ENCODE measurements around the gene ID1. TPM values are rescaled to one million over a fixed set of nuclear protein-coding genes. Genes with fewer than 3 reads are reported as not detected.
A peak's percentile ranks its signal among the peaks of the same experiment; 100 is the strongest.

The ID1 gene
- total RNA-seq = 100 to 1,000 TPM; 169 to 245 TPM

- H3K36me3 ChIP-seq (replicated peaks in 1 of 2; ENCODE audit: insufficient read depth in 1 of 2, low read depth in 2 of 2) = no peaks in the 10 kb centered on the region
- no peaks in the 10 kb centered on the region for H3K9me3 ChIP-seq
- DNase-seq = peak; percentile 94 to 95 (median 94)
- peak within 1 kb of the TSS; percentile 68 to 82 (median 74) for H3K27ac ChIP-seq
- peaks cover 62% of the 10 kb centered on the region for H3K4me1 ChIP-seq
- 0 to 4% methylated on average over 27 to 70 of the region's 74 CpGs for WGBS, 2 donors
- H3K27me3 ChIP-seq = no peaks in the 10 kb centered on the region
- H3K4me3 ChIP-seq = peak within 1 kb of the TSS; percentile 31 to 51
- intact Hi-C loops (cut with DNase I) = no loop called here
- TF ChIP-seq CTCF (IDR thresholded peaks at IDR 0.05) (no peak), POLR2A (IDR thresholded peaks at IDR 0.05) (peak; percentile 89 to 98 (median 98))
- ATAC-seq = peak; percentile 83
Measured at GRCh38 chr20:31605031-31605901, at the start of gene ID1. Gene ID1, plus strand, starts transcription at chr20:31605289. Its CDS starts 99 bp downstream, at chr20:31605388.

GRCh38 chr20:31559704-31560093, 45.4 kb upstream of the ID1 start:
- DNase-seq (no peak), ATAC-seq (no peak)
- Histone ChIP-seq H3K27ac (no peak overlapping the region), H3K4me3 (no peak overlapping the region), H3K4me1 (no peaks in the 10 kb centered on the region), H3K36me3 (replicated peaks in 1 of 2; ENCODE audit: insufficient read depth in 1 of 2, low read depth in 2 of 2) (peaks cover 0 to 29% of the 10 kb centered on the region in 2 donors), H3K27me3 (no peaks in the 10 kb centered on the region), H3K9me3 (no peaks in the 10 kb centered on the region)
- 54 to 100% methylated on average over 1 to 2 of the region's 2 CpGs for WGBS, 2 donors
- no peak for TF ChIP-seq POLR2A (IDR thresholded peaks at IDR 0.05)
- TF ChIP-seq CTCF (IDR thresholded peaks at IDR 0.05) = no peak
- intact Hi-C loops (cut with DNase I) = no loop called here

- Histone ChIP-seq H3K4me1 (no peaks in the 10 kb centered on the region), H3K4me3 (no peak overlapping the region), H3K27me3 (no peaks in the 10 kb centered on the region), H3K9me3 (no peaks in the 10 kb centered on the region), H3K36me3 (replicated peaks in 1 of 2; ENCODE audit: insufficient read depth in 1 of 2, low read depth in 2 of 2) (peaks cover 0 to 26% of the 10 kb centered on the region in 2 donors), H3K27ac (peak overlapping the region in 2 of 4 donors; percentile 20 to 30)
- peak; percentile 69 to 72 (median 71) for DNase-seq
- TF ChIP-seq CTCF (IDR thresholded peaks at IDR 0.05) (peak; percentile 43 to 86 (median 74)), POLR2A (IDR thresholded peaks at IDR 0.05) (no peak)
- intact Hi-C loops (cut with DNase I) = no loop called here
- no peak for ATAC-seq
- 19 to 25% methylated on average over 6 of the region's 6 CpGs for WGBS, 2 donors
Measured at GRCh38 chr20:31560094-31560745, 44.9 kb upstream of the ID1 start.

- Histone ChIP-seq H3K27me3 (no peaks in the 10 kb centered on the region), H3K4me3 (no peak overlapping the region), H3K9me3 (no peaks in the 10 kb centered on the region), H3K4me1 (no peaks in the 10 kb centered on the region), H3K36me3 (replicated peaks in 1 of 2; ENCODE audit: insufficient read depth in 1 of 2, low read depth in 2 of 2) (peaks cover 0 to 23% of the 10 kb centered on the region in 2 donors), H3K27ac (peak overlapping the region in 2 of 4 donors; percentile 20 to 30)
- 68 to 74% methylated on average over 7 of the region's 7 CpGs for WGBS, 2 donors
- TF ChIP-seq POLR2A (IDR thresholded peaks at IDR 0.05) = no peak
- TF ChIP-seq CTCF (IDR thresholded peaks at IDR 0.05) = no peak
- ATAC-seq = no peak
- intact Hi-C loops (cut with DNase I) = no loop called here
- DNase-seq = peak in 1 of 4 donors; percentile 46
Measured at GRCh38 chr20:31560746-31561598, 44.1 kb upstream of the ID1 start.
